ENCODE results near the gene ATP8B3.

The ATP8B3 gene

GRCh38 chr19:1811942-1812425 lies at the start of gene ATP8B3:
TSS of gene ATP8B3 (minus strand) at chr19:1812276. CDS start at chr19:1811736, 540 bp downstream.
- no peak for DNase-seq

GRCh38 chr19:1861599-1862031 lies 49.5 kb upstream of the ATP8B3 start:
- DNase-seq = no peak

GRCh38 chr19:1860821-1861598 lies 48.9 kb upstream of the ATP8B3 start:
- no peak for DNase-seq

GRCh38 chr19:1860042-1860775 lies 48.1 kb upstream of the ATP8B3 start:
- peak; percentile 70 for DNase-seq

- no peak for DNase-seq
Measured at GRCh38 chr19:1859331-1859781, 47.3 kb upstream of the ATP8B3 start.

GRCh38 chr19:1858412-1859081 lies 46.5 kb upstream of the ATP8B3 start:
- DNase-seq = no peak

- no peak for DNase-seq
Measured at GRCh38 chr19:1857648-1858326, 45.7 kb upstream of the ATP8B3 start.

- peak; percentile 58 for DNase-seq
Measured at GRCh38 chr19:1856698-1857603, 44.9 kb upstream of the ATP8B3 start.

GRCh38 chr19:1856345-1856697 lies 44.2 kb upstream of the ATP8B3 start:
- no peak for DNase-seq

GRCh38 chr19:1855828-1856255 lies 43.8 kb upstream of the ATP8B3 start:
- DNase-seq = peak; percentile 64

GRCh38 chr19:1855040-1855827 lies 43.2 kb upstream of the ATP8B3 start:
- peak; percentile 90 for DNase-seq

GRCh38 chr19:1854542-1855039 lies 42.5 kb upstream of the ATP8B3 start:
- DNase-seq = no peak

GRCh38 chr19:1854039-1854541 lies 42.0 kb upstream of the ATP8B3 start:
- DNase-seq = no peak

- peak; percentile 92 for DNase-seq
Measured at GRCh38 chr19:1853295-1854038, 41.4 kb upstream of the ATP8B3 start.

GRCh38 chr19:1852581-1853128 lies 40.6 kb upstream of the ATP8B3 start:
- no peak for DNase-seq

- DNase-seq = peak; percentile 52
Measured at GRCh38 chr19:1851654-1852580, 39.8 kb upstream of the ATP8B3 start.

- peak; percentile 27 for DNase-seq
Measured at GRCh38 chr19:1850809-1851653, 39.0 kb upstream of the ATP8B3 start.

Measured in activated CD4-positive, alpha-beta T cell treated with anti-CD3 and anti-CD28 coated beads for 48 hours (primary cell).